SKM-1 (cell line): ENCODE measurements around the gene NXF1.

Experiments
- DNase-seq: peaks from one replicate; lab custom pipeline; 2025; ENCODE audit not compliant: unreplicated experiment; lab: John Stamatoyannopoulos, UW

Gene NXF1

GRCh38 chr11:62747475-62748160 is 57.6 kb downstream of the NXF1 start:
- no peak for DNase-seq
